PC-3 (cell line): ENCODE measurements around the gene UBE2S. TPM values are rescaled to one million over a fixed set of nuclear protein-coding genes. Genes with fewer than 3 reads are reported as not detected.
A peak's percentile ranks its signal among the peaks of the same experiment; 100 is the strongest.

ENCODE experiments used
- ATAC-seq: fragments of 200-7000 bp; cut with Tn5 transposase; 2 replicates; pipeline ENCODE4 v1.9.1; 2020; ENCODE audit warnings: mild to moderate bottlenecking, moderate library complexity
- BruUV-seq: library from RNA; stranded (reverse); fragments of 400-500 nt; replicated peaks from 2 replicates; lab custom pipeline; 2021; lab: Mats Ljungman, UMichigan
- CTCF ChIA-PET: fragments of 300-600 bp; sonication (Branson Sonifier 250); formaldehyde crosslinking; loops from one replicate; lab custom pipeline; 2022; ENCODE audit warnings: antibody characterized with exemption; lab: Charles Lee
- POLR2A ChIA-PET: fragments of 300-600 bp; sonication (Branson Sonifier 250); formaldehyde crosslinking; loops from one replicate; lab custom pipeline; 2022; ENCODE audit warnings: antibody characterized with exemption; ENCODE audit not compliant: unreplicated experiment; lab: Charles Lee
- DNase-seq: peaks from one replicate; pipeline ENCODE4 v3.0.0-alpha.2; 2015
- H2AFZ ChIP-seq: fragments of 300-600 bp; sonication (generic); 2 replicates; pipeline ENCODE4 v1.6.0; 2016; ENCODE audit warnings: antibody characterized with exemption, low read length
- H3F3A ChIP-seq: fragments of 300-600 bp; sonication (generic); one replicate; pipeline ENCODE4 v1.6.0; 2017; ENCODE audit warnings: antibody characterized with exemption, low read length, control low read depth, mild to moderate bottlenecking; ENCODE audit not compliant: unreplicated experiment
- H3K27ac ChIP-seq: fragments of 300-600 bp; sonication (generic); 2 replicates; pipeline ENCODE4 v1.5.1; 2016; ENCODE audit warnings: mild to moderate bottlenecking, low read length
- H3K27me3 ChIP-seq: fragments of 300-600 bp; sonication (generic); 2 replicates; pipeline ENCODE4 v1.6.1; 2016; ENCODE audit warnings: low read length, mixed read lengths
- H3K36me3 ChIP-seq: fragments of 300-600 bp; sonication (generic); 2 replicates; pipeline ENCODE4 v1.6.1; 2016; ENCODE audit warnings: low read depth, mixed run types, low read length, mixed read lengths
- H3K4me1 ChIP-seq: fragments of 300-600 bp; sonication (generic); 2 replicates; pipeline ENCODE4 v1.5.1; 2016; ENCODE audit warnings: low read length; ENCODE audit not compliant: insufficient read depth
- H3K4me2 ChIP-seq: fragments of 300-600 bp; sonication (generic); 2 replicates; pipeline ENCODE4 v1.6.0; 2016; ENCODE audit warnings: low read length
- H3K4me3 ChIP-seq: fragments of 300-600 bp; sonication (generic); 2 replicates; pipeline ENCODE4 v1.5.1; 2016; ENCODE audit warnings: mild to moderate bottlenecking, low read length, mixed read lengths
- H3K79me2 ChIP-seq: fragments of 300-600 bp; sonication (generic); 2 replicates; pipeline ENCODE4 v1.6.1; 2017; ENCODE audit warnings: low read length, mixed read lengths
- H3K9ac ChIP-seq: fragments of 300-600 bp; sonication (generic); 2 replicates; pipeline ENCODE4 v1.6.0; 2016; ENCODE audit warnings: mild to moderate bottlenecking, low read length
- H3K9me2 ChIP-seq: fragments of 300-600 bp; sonication (generic); replicated peaks from 2 replicates; pipeline ENCODE4 v1.6.1; 2016; ENCODE audit warnings: mixed run types, low read length, mixed read lengths
- H3K9me3 ChIP-seq: fragments of 300-600 bp; sonication (generic); 2 replicates; pipeline ENCODE4 v1.6.1; 2016; ENCODE audit warnings: low read length, mixed read lengths
- H4K20me1 ChIP-seq: fragments of 300-600 bp; sonication (generic); 2 replicates; pipeline ENCODE4 v1.6.1; 2016; ENCODE audit warnings: low read length, mixed read lengths
- CTCF ChIP-seq: fragments of 300-600 bp; sonication (generic); conservative IDR thresholded peaks from 2 replicates; pipeline ENCODE4 v1.5.1; 2017; ENCODE audit warnings: antibody characterized with exemption, low read depth, mild to moderate bottlenecking, low read length
- EZH2 ChIP-seq: fragments of 300-600 bp; sonication (generic); IDR thresholded peaks from one replicate; pipeline ENCODE4 v1.6.1; 2017; ENCODE audit warnings: antibody characterized with exemption, mild to moderate bottlenecking, low read length; ENCODE audit not compliant: unreplicated experiment
- EZH2phosphoT487 ChIP-seq: fragments of 300-600 bp; sonication (generic); IDR thresholded peaks from 2 replicates; pipeline ENCODE4 v1.6.1; 2018; ENCODE audit warnings: mild to moderate bottlenecking, antibody characterized with exemption, low read length, borderline replicate concordance
- intact Hi-C: fragments of 100-400 bp; cut with micrococcal nuclease; formaldehyde crosslinking; loops from 2 replicates; pipeline ENCODE4 v1.9.0; 2023
- total RNA-seq: library from RNA; depleted of rRNA; stranded (reverse); fragments of >200 nt; gene quantifications from 2 replicates; pipeline ENCODE4 v1.2.3, GENCODE V29; 2014

The UBE2S gene
- total RNA-seq, 1 experiment from 2014 or later, result 2,245 TPM

- DNase-seq (no peak), ATAC-seq (peak; percentile 10)
- peaks cover 52% of the 10 kb centered on the region for H4K20me1 ChIP-seq
- no peak for TF ChIP-seq EZH2phosphoT487
- POLR2A ChIA-PET, result interaction anchor here (1.0 kb wide), 1 partner anchor 16 kb away, joined by 14 read pairs; the partner anchor contains the start of gene UBE2S
- no peak overlapping the region for H2AFZ ChIP-seq
- H3K9me2 ChIP-seq, result no peaks in the 10 kb centered on the region
- H3K79me2 ChIP-seq, result peaks cover 36% of the 10 kb centered on the region
- intact Hi-C loops, result no loop called here
- H3K9me3 ChIP-seq, result no peaks in the 10 kb centered on the region
- CTCF ChIA-PET, result no interaction called here
- no TSS peak for BruUV-seq
- H3K9ac ChIP-seq, result no peak overlapping the region
- no peak overlapping the region for H3K27ac ChIP-seq
- peaks cover 18% of the 10 kb centered on the region for H3K4me1 ChIP-seq
- H3K4me2 ChIP-seq, result no peak overlapping the region
- peaks cover 7% of the 10 kb centered on the region for H3F3A ChIP-seq
- H3K36me3 ChIP-seq, result peaks cover 34% of the 10 kb centered on the region
- H3K4me3 ChIP-seq, result no peak overlapping the region
- no peaks in the 10 kb centered on the region for H3K27me3 ChIP-seq
Measured at GRCh38 chr19:55391191-55391670, 16.4 kb downstream of the UBE2S start.

- Histone ChIP-seq H2AFZ (no peak overlapping the region), H3F3A (peaks cover 7% of the 10 kb centered on the region), H3K4me3 (no peak overlapping the region), H3K27me3 (no peaks in the 10 kb centered on the region), H3K9ac (no peak overlapping the region), H3K4me1 (peaks cover 18% of the 10 kb centered on the region), H3K4me2 (no peak overlapping the region), H3K9me2 (no peaks in the 10 kb centered on the region), H3K79me2 (peaks cover 41% of the 10 kb centered on the region), H3K36me3 (peaks cover 36% of the 10 kb centered on the region), H3K27ac (no peak overlapping the region), H3K9me3 (no peaks in the 10 kb centered on the region), H4K20me1 (peaks cover 54% of the 10 kb centered on the region)
- intact Hi-C loops, result no loop called here
- TF ChIP-seq EZH2phosphoT487 (no peak), CTCF (no peak), EZH2 (no peak)
- no peak for DNase-seq
- no TSS peak for BruUV-seq
- ChIA-PET POLR2A (no interaction called here), CTCF (no interaction called here)
- no peak for ATAC-seq
Measured at GRCh38 chr19:55390461-55390880, 17.1 kb downstream of the UBE2S start.

- TF ChIP-seq CTCF, result no peak
- H3K4me3 ChIP-seq, result no peak overlapping the region
- H3K4me2 ChIP-seq, result no peak overlapping the region
- H3K27me3 ChIP-seq, result no peaks in the 10 kb centered on the region
- POLR2A ChIA-PET, result no interaction called here
- no peaks in the 10 kb centered on the region for H3K9me2 ChIP-seq
- peaks cover 23% of the 10 kb centered on the region for H3K4me1 ChIP-seq
- peaks cover 54% of the 10 kb centered on the region for H4K20me1 ChIP-seq
- ATAC-seq (no peak), DNase-seq (no peak)
- intact Hi-C loops, result loop anchor here (5.0 to 10.0 kb wide), 2 partner anchors 97 to 175 kb away; no protein-coding TSS in a partner anchor
- no peaks in the 10 kb centered on the region for H3K9me3 ChIP-seq
- no peak overlapping the region for H3K27ac ChIP-seq
- peaks cover 7% of the 10 kb centered on the region for H3F3A ChIP-seq
- CTCF ChIA-PET, result no interaction called here
- peaks cover 36% of the 10 kb centered on the region for H3K36me3 ChIP-seq
- H3K79me2 ChIP-seq, result peaks cover 45% of the 10 kb centered on the region
- H3K9ac ChIP-seq, result no peak overlapping the region
- BruUV-seq, result no TSS peak
- H2AFZ ChIP-seq, result no peak overlapping the region
Measured at GRCh38 chr19:55389386-55390317, 17.9 kb downstream of the UBE2S start.
